Measurements from ENCODE around the gene CCDC70. TPM values are rescaled to one million over a fixed set of nuclear protein-coding genes. Genes with fewer than 3 reads are reported as not detected.

CCDC70 gene
- total RNA-seq, 1 experiment from 2014 or later, result not detected

DNA sequence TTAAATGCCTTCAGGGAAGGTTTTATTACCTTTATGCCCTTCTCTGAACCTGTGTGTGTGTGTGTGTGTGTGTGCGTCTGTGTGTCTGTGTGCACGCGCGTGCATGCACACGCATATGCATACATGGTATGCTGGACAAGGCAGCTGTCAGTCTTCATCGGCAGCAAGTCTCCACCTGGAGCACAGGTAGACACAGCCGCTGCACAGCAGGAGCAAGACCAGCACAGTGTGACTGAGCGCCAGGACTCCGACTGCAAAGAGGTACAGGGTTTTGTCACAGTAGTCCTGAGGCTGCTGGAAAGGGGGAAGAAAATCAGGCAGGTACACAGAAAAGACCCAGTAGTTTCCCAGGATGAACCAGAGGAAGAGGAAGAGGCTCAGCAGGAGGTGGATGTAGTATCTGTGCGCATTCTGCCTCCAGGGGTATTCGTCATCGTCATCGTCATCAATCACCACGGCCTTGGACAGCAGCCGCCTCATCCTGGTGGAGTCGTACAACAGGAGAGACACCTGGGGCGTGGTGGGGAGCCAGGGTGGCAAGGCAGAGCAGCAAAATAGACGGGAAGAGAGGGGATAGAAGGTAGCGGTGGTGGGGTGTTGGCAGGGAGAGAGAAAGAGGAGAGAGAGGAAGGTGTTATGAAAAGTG is 45.0 kb upstream of the CCDC70 start (continued):
- TF ChIP-seq, protein P1, sequence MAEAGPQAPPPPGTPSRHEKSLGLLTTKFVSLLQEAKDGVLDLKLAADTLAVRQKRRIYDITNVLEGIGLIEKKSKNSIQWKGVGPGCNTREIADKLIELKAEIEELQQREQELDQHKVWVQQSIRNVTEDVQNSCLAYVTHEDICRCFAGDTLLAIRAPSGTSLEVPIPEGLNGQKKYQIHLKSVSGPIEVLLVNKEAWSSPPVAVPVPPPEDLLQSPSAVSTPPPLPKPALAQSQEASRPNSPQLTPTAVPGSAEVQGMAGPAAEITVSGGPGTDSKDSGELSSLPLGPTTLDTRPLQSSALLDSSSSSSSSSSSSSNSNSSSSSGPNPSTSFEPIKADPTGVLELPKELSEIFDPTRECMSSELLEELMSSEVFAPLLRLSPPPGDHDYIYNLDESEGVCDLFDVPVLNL (CRISPR knock-in tag; IDR thresholded peaks at IDR 0.05; ENCODE audit: borderline replicate concordance, low read depth), result no peak
- TF ChIP-seq GTF2I (CRISPR knock-in tag; conservative IDR thresholded peaks at IDR 0.05) (no peak), KAT7 (CRISPR knock-in tag; IDR thresholded peaks at IDR 0.05; ENCODE audit: borderline replicate concordance) (no peak), TCF7 (CRISPR knock-in tag; IDR thresholded peaks at IDR 0.05; ENCODE audit: low read depth) (no peak)
- TF ChIP-seq, protein P2, sequence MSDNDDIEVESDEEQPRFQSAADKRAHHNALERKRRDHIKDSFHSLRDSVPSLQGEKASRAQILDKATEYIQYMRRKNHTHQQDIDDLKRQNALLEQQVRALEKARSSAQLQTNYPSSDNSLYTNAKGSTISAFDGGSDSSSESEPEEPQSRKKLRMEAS (CRISPR knock-in tag; IDR thresholded peaks at IDR 0.05), result no peak

DNA sequence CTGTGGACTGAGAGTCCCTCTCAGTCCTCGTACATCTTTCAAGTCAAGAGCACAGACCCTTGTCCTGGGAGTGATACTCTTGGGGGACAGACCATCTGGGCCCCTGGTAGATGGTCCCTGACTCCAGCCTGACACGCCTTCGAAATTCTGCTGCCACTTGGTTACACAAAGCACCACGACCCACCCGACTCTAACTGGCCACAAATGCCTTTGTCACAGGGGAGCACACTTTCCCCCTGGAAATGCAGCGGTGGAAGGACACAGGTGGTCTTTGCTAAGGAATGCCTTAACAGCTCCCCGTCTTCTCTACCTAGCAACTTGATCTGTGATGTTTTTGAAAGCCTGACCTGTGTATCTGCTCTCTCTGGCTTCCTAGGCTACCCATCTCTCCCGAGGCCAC is 44.1 kb upstream of the CCDC70 start:
- Mint-ChIP-seq H3K4me3 (no peak overlapping the region), H3K27me3 (ENCODE audit: low read depth) (peaks cover 10% of the 10 kb centered on the region; the same call in 1 of the 2 replicates), H3K9me3 (no peaks in the 10 kb centered on the region), H3K36me3 (no peaks in the 10 kb centered on the region), H3K27ac (no peak overlapping the region), H3K4me1 (peaks cover 43% of the 10 kb centered on the region)
- DNase-seq (ENCODE audit: low spot score) (no peak), ATAC-seq (no peak)
- CTCF ChIA-PET, result interaction anchor here (1.0 to 1.2 kb wide), 3 partner anchors 14 to 311 kb away, joined by 3 to 4 read pairs (median 3); partner anchors contain the start of genes NEK5 and TMEM272
- TF ChIP-seq, protein P3, sequence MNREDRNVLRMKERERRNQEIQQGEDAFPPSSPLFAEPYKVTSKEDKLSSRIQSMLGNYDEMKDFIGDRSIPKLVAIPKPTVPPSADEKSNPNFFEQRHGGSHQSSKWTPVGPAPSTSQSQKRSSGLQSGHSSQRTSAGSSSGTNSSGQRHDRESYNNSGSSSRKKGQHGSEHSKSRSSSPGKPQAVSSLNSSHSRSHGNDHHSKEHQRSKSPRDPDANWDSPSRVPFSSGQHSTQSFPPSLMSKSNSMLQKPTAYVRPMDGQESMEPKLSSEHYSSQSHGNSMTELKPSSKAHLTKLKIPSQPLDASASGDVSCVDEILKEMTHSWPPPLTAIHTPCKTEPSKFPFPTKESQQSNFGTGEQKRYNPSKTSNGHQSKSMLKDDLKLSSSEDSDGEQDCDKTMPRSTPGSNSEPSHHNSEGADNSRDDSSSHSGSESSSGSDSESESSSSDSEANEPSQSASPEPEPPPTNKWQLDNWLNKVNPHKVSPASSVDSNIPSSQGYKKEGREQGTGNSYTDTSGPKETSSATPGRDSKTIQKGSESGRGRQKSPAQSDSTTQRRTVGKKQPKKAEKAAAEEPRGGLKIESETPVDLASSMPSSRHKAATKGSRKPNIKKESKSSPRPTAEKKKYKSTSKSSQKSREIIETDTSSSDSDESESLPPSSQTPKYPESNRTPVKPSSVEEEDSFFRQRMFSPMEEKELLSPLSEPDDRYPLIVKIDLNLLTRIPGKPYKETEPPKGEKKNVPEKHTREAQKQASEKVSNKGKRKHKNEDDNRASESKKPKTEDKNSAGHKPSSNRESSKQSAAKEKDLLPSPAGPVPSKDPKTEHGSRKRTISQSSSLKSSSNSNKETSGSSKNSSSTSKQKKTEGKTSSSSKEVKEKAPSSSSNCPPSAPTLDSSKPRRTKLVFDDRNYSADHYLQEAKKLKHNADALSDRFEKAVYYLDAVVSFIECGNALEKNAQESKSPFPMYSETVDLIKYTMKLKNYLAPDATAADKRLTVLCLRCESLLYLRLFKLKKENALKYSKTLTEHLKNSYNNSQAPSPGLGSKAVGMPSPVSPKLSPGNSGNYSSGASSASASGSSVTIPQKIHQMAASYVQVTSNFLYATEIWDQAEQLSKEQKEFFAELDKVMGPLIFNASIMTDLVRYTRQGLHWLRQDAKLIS (CRISPR knock-in tag; IDR thresholded peaks at IDR 0.05; ENCODE audit: borderline replicate concordance), result no peak
- TF ChIP-seq, protein P4, sequence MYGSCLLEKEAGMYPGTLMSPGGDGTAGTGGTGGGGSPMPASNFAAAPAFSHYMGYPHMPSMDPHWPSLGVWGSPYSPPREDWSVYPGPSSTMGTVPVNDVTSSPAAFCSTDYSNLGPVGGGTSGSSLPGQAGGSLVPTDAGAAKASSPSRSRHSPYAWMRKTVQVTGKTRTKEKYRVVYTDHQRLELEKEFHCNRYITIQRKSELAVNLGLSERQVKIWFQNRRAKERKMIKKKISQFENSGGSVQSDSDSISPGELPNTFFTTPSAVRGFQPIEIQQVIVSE (CRISPR knock-in tag; IDR thresholded peaks at IDR 0.05; ENCODE audit: borderline replicate concordance), result no peak
- TF ChIP-seq, protein P5, sequence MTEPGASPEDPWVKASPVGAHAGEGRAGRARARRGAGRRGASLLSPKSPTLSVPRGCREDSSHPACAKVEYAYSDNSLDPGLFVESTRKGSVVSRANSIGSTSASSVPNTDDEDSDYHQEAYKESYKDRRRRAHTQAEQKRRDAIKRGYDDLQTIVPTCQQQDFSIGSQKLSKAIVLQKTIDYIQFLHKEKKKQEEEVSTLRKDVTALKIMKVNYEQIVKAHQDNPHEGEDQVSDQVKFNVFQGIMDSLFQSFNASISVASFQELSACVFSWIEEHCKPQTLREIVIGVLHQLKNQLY (CRISPR knock-in tag; IDR thresholded peaks at IDR 0.05), result no peak
- no peak for TF ChIP-seq HMGA2 (CRISPR knock-in tag; IDR thresholded peaks at IDR 0.05)
- TF ChIP-seq, protein P6, sequence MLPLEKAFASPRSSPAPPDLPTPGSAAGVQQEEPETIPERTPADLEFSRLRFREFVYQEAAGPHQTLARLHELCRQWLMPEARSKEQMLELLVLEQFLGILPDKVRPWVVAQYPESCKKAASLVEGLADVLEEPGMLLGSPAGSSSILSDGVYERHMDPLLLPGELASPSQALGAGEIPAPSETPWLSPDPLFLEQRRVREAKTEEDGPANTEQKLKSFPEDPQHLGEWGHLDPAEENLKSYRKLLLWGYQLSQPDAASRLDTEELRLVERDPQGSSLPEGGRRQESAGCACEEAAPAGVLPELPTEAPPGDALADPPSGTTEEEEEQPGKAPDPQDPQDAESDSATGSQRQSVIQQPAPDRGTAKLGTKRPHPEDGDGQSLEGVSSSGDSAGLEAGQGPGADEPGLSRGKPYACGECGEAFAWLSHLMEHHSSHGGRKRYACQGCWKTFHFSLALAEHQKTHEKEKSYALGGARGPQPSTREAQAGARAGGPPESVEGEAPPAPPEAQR (CRISPR knock-in tag; IDR thresholded peaks at IDR 0.05), result no peak
- TF ChIP-seq, protein P7, sequence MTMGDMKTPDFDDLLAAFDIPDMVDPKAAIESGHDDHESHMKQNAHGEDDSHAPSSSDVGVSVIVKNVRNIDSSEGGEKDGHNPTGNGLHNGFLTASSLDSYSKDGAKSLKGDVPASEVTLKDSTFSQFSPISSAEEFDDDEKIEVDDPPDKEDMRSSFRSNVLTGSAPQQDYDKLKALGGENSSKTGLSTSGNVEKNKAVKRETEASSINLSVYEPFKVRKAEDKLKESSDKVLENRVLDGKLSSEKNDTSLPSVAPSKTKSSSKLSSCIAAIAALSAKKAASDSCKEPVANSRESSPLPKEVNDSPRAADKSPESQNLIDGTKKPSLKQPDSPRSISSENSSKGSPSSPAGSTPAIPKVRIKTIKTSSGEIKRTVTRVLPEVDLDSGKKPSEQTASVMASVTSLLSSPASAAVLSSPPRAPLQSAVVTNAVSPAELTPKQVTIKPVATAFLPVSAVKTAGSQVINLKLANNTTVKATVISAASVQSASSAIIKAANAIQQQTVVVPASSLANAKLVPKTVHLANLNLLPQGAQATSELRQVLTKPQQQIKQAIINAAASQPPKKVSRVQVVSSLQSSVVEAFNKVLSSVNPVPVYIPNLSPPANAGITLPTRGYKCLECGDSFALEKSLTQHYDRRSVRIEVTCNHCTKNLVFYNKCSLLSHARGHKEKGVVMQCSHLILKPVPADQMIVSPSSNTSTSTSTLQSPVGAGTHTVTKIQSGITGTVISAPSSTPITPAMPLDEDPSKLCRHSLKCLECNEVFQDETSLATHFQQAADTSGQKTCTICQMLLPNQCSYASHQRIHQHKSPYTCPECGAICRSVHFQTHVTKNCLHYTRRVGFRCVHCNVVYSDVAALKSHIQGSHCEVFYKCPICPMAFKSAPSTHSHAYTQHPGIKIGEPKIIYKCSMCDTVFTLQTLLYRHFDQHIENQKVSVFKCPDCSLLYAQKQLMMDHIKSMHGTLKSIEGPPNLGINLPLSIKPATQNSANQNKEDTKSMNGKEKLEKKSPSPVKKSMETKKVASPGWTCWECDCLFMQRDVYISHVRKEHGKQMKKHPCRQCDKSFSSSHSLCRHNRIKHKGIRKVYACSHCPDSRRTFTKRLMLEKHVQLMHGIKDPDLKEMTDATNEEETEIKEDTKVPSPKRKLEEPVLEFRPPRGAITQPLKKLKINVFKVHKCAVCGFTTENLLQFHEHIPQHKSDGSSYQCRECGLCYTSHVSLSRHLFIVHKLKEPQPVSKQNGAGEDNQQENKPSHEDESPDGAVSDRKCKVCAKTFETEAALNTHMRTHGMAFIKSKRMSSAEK (CRISPR knock-in tag; IDR thresholded peaks at IDR 0.05; ENCODE audit: borderline replicate concordance), result no peak
- TF ChIP-seq, protein P8, sequence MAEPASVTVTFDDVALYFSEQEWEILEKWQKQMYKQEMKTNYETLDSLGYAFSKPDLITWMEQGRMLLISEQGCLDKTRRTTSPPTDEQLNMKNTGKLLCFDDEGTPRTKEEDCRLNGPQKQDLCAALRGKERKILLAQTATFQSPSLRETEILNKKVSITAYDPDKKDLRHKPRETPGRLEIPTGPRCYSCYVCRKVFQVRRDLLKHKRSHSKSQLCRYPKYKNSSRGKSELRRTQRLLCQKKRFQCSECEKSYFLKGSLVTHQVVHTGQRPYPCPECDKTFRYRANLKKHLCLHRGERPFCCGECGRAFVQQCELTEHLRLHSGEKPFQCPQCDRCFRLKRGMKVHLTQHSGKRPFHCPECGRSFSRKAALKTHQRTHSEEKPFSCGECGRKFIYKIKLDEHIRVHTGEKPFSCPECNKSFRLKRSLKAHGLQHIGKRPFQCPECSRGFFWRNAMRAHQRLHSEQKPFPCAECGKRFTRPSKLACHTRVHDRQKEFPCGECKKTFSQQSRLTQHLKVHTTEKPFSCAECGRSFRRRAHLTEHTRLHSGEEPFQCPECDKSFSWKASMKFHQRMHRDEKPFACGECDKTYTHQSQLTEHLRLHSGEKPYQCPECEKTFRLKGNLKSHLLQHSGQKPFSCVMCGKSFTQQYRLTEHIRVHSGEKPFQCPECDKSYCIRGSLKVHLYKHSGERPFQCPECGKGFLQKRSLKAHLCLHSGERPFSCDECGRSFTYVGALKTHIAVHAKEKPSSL (CRISPR knock-in tag; conservative IDR thresholded peaks at IDR 0.05), result no peak
- TF ChIP-seq ZNF263 (CRISPR knock-in tag; IDR thresholded peaks at IDR 0.05; ENCODE audit: low read depth), result no peak
- POLR2A ChIA-PET, result no interaction called here

Measured in WTC11 (cell line).